Stimulated activated effector memory CD8-positive, alpha-beta T cell treated with anti-CD3 and anti-CD28 coated beads, Interleukin-12 subunit alpha, Interleukin-12 subunit beta, amount 100 ng/mL, for 72 hours (primary cell): Measurements from ENCODE around the gene FRMD1.

Experiments used
- ATAC-seq: fragments of 150-1000 bp; cut with Tn5 transposase; 2 replicates; pipeline ENCODE4 v1.10.0; 2021
- DNase-seq, 2 donors: peaks; one replicate each; pipeline ENCODE4 v3.0.0; 2021 to 2022; ENCODE audit warnings: low spot score in 2 of 2
- H3K27ac Mint-ChIP-seq: one replicate; pipeline ENCODE4 v1.8.0; 2022; ENCODE audit warnings: mild to moderate bottlenecking, mixed read lengths
- H3K36me3 Mint-ChIP-seq: one replicate; pipeline ENCODE4 v1.8.0; 2022; ENCODE audit warnings: mild to moderate bottlenecking, mixed read lengths
- H3K4me1 Mint-ChIP-seq: one replicate; pipeline ENCODE4 v1.8.0; 2022; ENCODE audit warnings: mixed read lengths
- H3K4me3 Mint-ChIP-seq: one replicate; pipeline ENCODE4 v1.8.0; 2022; ENCODE audit warnings: mild to moderate bottlenecking, mixed read lengths
- H3K9me3 Mint-ChIP-seq: one replicate; pipeline ENCODE4 v1.8.0; 2022; ENCODE audit warnings: mixed read lengths

Gene FRMD1

DNA sequence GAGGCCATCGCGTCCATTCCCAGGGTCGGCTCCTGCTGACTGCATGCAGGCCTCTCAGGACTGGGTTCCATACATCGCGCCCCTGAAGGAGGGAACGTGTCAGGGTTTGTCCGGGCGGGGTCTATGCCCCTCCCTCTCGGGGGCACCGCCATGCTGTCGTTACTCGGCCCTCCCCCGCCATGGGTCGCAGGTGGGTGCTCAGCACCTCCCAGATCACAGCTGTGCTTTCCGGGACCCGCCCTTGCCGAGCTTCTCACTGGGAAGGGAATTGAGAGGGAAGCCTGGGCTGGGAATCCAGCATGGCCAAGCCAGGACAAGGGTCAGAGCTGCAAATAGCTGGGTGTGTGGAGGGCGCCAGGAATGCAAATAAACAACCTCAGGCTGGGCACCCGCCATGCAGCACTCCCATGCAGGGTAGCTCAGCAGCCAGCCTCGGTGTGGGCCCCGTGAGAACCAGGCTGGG is at the start of gene FRMD1:
TSS of gene FRMD1 (minus strand) at position 270 of the 463 bp plus-strand sequence. CDS start at position 152, 118 bp downstream.
- no peaks in the 10 kb centered on the region for H3K36me3 Mint-ChIP-seq

DNA sequence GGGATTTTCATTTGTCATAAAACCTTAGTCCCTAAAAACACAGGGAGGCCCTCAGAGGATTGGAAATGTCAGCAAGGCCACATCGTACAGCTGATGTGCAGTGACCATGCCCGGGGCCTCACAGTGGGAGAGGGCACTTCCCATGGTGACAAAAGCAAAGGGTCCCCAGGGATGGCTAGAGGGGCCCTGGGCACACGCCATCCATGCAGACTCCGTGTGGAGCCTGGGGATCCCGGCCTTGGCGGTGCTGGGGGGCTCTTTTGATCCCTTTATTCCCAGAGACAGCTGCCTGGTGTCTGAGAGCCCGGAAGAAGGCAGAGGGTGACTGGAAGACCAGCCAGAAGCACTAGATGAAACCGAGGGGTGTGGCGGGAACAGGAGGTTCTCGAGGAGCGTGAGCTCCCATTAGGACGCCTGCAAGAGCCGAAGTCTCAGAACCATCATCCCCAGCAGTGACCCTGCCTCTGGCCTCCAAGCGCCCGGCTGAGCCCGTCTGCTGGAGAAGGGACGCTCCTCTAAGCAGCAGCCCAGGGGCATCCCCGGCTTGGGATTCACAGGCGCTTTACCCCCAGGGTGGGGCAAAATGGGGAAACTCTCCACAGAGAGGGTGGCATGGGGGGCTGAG is 49.1 kb upstream of the FRMD1 start:
- Mint-ChIP-seq H3K27ac (no peak overlapping the region), H3K4me3 (no peak overlapping the region), H3K9me3 (no peaks in the 10 kb centered on the region), H3K4me1 (no peaks in the 10 kb centered on the region), H3K36me3 (no peaks in the 10 kb centered on the region)
- no peak for DNase-seq
- no peak for ATAC-seq

More for the DNA sequence above, at the start of gene FRMD1:
- H3K9me3 Mint-ChIP-seq = no peaks in the 10 kb centered on the region
- DNase-seq = no peak
- H3K4me3 Mint-ChIP-seq = no peak within 1 kb of the TSS
- H3K4me1 Mint-ChIP-seq = no peaks in the 10 kb centered on the region
- ATAC-seq = no peak
- no peak within 1 kb of the TSS for H3K27ac Mint-ChIP-seq

DNA sequence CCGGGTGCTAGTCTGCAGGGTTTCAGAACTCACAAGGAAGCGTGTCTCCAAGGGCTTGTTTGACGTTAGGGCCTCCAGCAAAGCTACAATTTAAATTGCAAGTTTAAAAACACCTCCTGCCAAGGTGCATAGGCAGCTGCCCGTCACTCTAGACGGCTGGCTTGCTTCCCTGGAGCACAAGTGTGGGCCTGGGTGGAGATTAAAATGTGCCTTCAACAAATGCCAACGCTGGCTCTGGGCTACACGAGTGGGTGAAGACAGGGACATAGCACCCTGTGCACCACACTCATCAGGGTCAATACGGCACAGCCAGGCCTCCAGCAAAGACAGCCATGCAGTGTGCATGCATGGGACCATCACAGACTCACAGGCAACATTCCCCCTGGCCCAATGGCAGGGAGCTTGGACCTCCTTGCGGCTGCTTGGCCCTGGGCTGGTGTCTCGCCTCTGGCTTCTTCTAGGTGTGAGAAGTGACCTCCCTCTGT is 48.4 kb upstream of the FRMD1 start:
- DNase-seq (no peak), ATAC-seq (no peak)
- Mint-ChIP-seq H3K4me3 (no peak overlapping the region), H3K9me3 (no peaks in the 10 kb centered on the region), H3K4me1 (no peaks in the 10 kb centered on the region), H3K27ac (no peak overlapping the region), H3K36me3 (no peaks in the 10 kb centered on the region)

DNA sequence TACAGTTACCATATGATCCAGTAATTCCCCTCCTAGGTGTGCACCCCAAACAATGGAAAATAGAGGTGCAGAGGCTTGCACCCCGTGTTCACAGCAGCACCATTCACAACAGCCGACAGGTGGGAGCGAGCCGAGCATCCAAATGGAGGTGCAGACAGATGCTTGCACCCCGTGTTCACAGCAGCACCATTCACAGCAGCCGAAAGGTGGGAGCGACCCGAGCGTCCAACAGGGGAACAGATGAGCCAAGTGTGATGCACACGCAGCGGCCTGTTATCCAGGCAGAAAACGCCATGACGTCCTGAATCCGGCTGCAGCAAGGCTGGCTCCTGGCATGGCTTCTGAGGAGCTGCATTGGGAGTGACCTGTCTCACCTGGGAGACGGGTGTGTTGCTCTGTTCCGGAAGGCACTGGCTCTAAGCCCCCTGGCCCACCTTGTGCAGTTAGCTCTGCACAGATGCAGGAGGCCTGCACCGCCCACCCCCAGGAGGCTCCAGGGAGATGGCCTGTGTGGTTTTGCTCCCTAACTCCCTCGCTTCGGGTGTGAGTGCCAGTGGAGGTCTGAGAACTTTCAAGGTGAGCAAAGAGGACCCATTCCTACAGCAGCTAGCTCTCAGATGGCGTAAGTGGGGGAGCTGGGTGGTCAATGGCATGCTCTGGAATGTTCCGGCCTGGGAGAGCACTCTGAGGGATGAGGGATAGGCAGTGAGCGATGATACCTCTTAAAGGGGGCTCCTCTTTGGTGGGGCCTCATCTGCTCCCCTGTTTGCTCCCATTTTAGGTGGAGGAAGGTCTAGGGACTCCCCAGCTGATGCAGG is 47.8 kb upstream of the FRMD1 start:
- Mint-ChIP-seq H3K4me1 (no peaks in the 10 kb centered on the region), H3K4me3 (no peak overlapping the region), H3K27ac (no peak overlapping the region), H3K9me3 (no peaks in the 10 kb centered on the region), H3K36me3 (no peaks in the 10 kb centered on the region)
- ATAC-seq = no peak
- no peak for DNase-seq

DNA sequence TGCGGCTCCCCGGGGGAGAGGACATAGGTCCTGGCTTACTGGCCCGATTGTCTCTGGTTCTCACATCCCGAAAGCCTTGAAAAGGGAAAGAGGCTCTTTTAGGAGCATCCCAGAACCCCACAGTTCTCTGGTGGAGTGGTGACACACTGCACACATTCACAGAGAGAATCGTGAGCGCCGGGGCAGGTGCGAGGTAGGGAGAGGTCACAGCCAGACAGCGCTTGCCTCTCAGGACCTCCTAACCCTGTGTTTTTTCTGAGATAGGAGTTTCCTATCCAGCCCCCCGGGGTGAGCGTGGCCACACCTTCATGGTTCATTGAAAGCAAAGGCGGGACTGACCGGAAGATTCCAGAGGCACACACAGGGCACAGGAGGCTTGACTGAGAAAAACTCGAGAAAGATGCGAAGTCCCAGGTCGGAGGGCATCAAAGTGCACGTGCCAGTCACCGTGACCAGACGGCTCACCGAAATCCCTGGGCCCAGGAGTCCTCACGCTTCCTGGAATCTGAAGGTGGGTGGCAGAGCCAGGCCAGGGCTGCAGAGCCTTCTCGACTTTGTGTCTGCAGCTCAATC is 46.5 kb upstream of the FRMD1 start:
- H3K4me1 Mint-ChIP-seq = no peaks in the 10 kb centered on the region
- ATAC-seq = no peak
- H3K4me3 Mint-ChIP-seq = no peak overlapping the region
- no peaks in the 10 kb centered on the region for H3K36me3 Mint-ChIP-seq
- H3K27ac Mint-ChIP-seq = no peak overlapping the region
- no peak for DNase-seq
- no peaks in the 10 kb centered on the region for H3K9me3 Mint-ChIP-seq

DNA sequence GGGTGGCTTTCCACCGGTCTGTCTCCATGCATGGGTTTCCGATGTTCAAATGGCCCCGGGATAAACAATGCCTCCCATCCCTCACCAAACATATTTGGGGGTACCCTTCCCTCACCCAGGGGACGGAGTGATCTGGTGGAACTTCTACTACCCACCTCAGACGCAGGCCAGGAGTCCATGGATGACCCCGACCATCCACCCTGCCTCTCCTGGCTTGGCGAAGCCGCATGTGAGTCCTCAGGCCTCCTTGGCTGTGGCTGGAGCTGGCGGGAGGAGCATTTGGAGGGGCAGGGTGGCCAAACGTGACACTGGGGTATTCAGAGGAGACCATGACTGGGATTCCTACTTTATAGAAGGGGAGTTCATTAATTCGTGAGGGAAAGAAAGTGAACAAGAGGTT is 45.9 kb upstream of the FRMD1 start:
- no peaks in the 10 kb centered on the region for H3K4me1 Mint-ChIP-seq
- no peak overlapping the region for H3K4me3 Mint-ChIP-seq
- H3K27ac Mint-ChIP-seq = no peak overlapping the region
- no peak for DNase-seq
- H3K9me3 Mint-ChIP-seq = no peaks in the 10 kb centered on the region
- no peaks in the 10 kb centered on the region for H3K36me3 Mint-ChIP-seq
- no peak for ATAC-seq

DNA sequence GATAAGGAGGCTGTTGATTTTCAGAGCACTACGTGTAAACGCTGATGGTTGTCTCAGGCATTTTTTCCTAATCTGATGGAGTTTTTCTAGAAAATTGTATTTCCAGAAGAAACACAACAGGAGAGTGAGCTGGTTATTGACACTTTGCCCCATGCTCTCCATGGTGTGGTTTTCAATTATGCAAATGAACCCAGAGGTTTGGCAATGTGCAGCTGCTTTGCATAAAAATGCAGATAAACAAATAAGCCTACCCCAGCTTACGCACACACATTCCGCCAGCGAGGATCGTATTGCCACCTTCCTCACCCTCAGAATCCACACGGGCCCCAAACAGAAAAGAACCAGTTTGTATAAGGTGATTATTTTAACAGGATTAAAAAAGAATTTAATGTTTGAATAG is 45.1 kb upstream of the FRMD1 start:
- Mint-ChIP-seq H3K4me3 (no peak overlapping the region), H3K36me3 (no peaks in the 10 kb centered on the region), H3K9me3 (no peaks in the 10 kb centered on the region), H3K4me1 (no peaks in the 10 kb centered on the region), H3K27ac (no peak overlapping the region)
- ATAC-seq (no peak), DNase-seq (no peak)

DNA sequence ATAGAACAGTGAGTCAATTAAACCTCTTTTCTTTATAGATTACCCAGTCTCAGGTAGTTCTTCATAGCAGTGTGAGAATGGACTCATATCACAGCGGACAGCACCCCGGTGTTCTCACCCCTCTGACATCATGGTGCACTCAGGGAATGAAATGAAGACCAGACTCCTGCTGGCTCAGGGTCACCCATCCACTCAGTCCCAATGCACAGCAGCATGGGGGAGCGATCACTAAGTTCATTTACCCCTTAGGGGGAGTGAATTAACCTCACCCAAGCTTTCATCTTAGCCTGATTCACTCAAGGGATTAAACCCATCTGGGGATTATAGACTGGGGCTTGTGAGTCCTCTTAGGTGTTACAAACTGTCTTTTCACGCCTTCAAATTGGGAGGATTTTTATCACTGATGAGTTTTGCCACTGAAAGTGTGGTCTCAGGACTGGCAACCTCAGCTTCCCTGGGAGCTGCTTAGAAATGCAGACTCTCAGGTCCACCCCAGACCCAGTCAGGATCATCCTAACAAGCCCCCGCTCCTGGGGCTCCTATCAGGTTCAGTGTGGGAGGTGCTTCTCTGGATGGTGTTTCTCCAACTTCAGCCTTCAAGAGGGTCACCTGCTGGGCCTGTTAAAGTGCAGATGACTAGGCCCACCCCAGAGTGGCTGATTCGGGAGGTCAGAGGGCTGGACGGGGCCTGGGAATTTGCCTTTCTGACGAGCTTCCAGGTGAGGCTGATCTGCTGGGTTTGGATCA is 44.3 kb upstream of the FRMD1 start:
- no peak overlapping the region for H3K4me3 Mint-ChIP-seq
- no peak for DNase-seq
- no peaks in the 10 kb centered on the region for H3K9me3 Mint-ChIP-seq
- H3K36me3 Mint-ChIP-seq = no peaks in the 10 kb centered on the region
- no peak for ATAC-seq
- H3K27ac Mint-ChIP-seq = no peak overlapping the region
- no peaks in the 10 kb centered on the region for H3K4me1 Mint-ChIP-seq

DNA sequence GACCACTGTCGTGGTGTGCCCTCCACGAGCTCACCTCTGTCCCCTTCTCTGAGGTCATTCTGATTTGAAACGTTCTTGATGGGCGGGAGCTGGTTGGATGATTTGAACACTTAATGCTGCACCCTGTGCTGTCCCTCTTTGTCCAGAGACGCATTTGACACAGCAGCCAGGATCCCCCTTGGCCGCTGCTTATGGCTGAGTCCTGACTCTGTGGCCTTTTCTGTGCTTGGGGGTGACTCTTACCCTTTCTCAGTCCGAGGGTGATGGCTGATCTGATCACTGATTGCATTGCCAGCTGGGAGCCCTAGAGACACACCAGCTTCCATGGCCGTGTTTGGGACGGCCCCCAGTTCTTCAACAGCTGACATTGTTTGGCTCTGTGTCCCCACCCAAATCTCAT is 43.5 kb upstream of the FRMD1 start:
- no peak overlapping the region for H3K4me3 Mint-ChIP-seq

DNA sequence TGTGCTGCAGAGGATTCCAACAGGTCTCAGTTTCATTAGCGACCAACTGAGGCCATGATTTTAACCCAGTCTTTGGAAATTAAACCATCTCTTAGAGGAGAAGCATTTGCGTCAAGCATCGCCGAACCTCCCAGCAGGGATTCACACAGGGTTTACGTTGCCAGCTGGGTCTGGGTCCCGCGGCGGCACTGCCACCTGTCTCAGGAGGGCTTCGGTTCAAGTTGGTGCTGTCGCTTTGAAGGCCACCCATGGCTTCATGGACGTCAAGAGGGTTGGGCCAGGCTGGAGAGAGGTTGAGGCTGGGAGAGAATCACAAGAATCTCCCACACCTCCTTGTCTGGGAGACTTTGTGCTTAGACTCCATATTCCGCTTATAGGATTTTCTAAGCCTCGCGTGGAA is 43.0 kb upstream of the FRMD1 start:
- ATAC-seq (no peak), DNase-seq (no peak)
- Mint-ChIP-seq H3K4me3 (no peak overlapping the region), H3K27ac (no peak overlapping the region), H3K9me3 (no peaks in the 10 kb centered on the region), H3K36me3 (no peaks in the 10 kb centered on the region), H3K4me1 (no peaks in the 10 kb centered on the region)

More for the DNA sequence above, 43.5 kb upstream of the FRMD1 start:
- DNase-seq = no peak
- Mint-ChIP-seq H3K9me3 (no peaks in the 10 kb centered on the region), H3K36me3 (no peaks in the 10 kb centered on the region), H3K4me1 (no peaks in the 10 kb centered on the region), H3K27ac (no peak overlapping the region)
- no peak for ATAC-seq

DNA sequence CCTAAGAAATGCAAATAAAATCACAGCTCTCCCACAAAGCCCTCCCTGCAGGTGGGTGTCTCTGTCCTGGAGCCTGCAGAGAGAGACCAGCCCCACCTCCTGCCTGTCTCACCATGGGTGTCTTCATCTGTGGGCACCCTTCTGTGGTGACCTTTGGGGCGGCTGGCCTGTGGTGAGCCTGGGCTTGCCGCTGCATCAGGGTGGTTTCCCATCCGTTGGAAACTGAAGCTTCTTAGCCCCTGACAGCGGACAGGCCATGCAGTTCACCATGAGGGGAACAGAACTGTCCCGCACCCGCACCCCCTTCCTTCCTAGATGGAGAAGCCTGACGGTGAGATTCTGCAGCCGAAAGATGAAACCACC is 42.3 kb upstream of the FRMD1 start:
- no peaks in the 10 kb centered on the region for H3K9me3 Mint-ChIP-seq
- H3K27ac Mint-ChIP-seq = no peak overlapping the region
- no peak overlapping the region for H3K4me3 Mint-ChIP-seq
- H3K36me3 Mint-ChIP-seq = no peaks in the 10 kb centered on the region
- no peaks in the 10 kb centered on the region for H3K4me1 Mint-ChIP-seq
- ATAC-seq (peak; percentile 37), DNase-seq (no peak)

DNA sequence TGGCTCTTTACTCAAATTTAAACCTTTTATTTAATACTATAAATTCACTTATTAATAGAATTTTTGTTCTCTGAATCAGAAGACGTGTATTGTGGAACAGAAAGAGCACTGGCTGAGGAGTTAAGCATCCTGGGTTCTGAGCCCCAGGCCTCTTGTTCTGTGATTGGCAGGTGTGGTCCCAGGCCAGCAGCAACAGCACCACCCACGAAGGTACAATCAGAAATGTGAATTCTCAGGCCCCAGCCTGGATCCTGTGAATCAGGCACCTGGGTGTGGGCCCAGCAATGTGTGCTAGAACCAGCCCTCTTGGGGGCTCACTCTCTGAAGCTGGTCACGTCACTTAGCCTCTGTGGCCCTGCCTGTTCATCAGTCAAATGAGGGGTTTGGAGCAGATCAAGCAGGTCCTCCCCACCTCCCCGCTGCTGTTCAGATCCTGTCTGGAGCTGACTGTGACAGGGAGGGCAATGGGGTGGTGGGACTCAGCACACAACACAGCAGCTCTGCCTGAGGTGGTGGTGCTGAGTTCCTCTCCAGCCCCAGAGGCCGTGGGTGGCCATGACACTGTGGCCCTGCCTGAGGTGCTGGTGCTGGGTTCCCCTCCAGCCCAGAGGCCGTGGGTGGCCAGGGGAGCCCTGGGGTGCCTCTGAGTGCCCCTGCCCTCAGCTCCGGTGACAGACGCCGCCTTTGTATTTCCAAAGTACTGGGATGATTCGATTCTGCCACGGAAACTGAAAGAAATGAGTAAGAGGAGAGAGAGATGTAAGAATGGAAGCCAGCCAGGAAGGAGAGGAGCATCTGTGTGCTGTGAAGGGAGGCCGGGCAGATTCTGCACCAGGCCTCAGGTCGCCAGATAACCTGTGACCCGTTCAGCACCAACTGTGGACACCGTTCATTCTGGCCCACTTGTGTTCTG is 41.6 kb upstream of the FRMD1 start:
- H3K4me3 Mint-ChIP-seq = no peak overlapping the region
- no peaks in the 10 kb centered on the region for H3K36me3 Mint-ChIP-seq
- H3K27ac Mint-ChIP-seq = no peak overlapping the region
- ATAC-seq = peak; percentile 61
- H3K4me1 Mint-ChIP-seq = no peaks in the 10 kb centered on the region
- no peak for DNase-seq
- peaks cover under 1% of the 10 kb centered on the region for H3K9me3 Mint-ChIP-seq

DNA sequence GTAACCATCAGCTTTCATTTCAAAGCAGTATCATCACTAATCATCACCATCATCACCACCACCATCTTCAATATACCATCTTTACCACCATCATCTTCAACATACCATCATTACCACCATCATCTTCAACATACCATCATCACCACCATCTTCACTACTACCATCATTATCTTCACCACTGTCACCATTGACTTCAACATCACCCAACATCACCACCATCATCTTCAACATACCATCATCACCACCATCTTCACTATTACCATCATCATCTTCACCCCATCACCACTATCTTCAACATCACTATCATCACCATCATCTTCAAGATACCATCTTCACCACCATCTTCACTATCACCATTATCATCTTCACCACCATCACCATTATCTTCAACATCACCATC is 40.5 kb upstream of the FRMD1 start:
- no peak for ATAC-seq

DNA sequence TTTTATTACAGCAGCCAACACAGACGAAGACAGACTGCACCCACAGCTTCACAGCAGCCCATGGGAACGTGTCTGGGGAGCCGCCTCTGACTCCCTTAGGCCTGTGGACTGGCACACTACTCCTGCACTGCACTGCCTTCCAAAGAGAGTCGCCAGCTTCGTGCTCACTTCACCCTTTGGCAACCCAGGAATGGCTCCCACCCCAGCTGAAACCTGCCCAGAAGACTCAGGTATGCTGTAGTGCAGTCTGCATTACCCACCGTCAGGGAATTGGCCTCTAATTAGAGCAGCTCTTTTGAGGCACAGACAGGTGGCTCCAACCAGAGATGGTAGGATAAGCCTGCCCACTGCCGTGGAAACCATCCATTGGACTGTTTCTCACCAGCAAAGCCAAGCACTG is 39.9 kb upstream of the FRMD1 start:
- DNase-seq (no peak), ATAC-seq (no peak)
- no peaks in the 10 kb centered on the region for H3K36me3 Mint-ChIP-seq
- peaks cover 3% of the 10 kb centered on the region for H3K9me3 Mint-ChIP-seq
- no peaks in the 10 kb centered on the region for H3K4me1 Mint-ChIP-seq
- no peak overlapping the region for H3K4me3 Mint-ChIP-seq
- H3K27ac Mint-ChIP-seq = no peak overlapping the region

More for the DNA sequence above, 40.5 kb upstream of the FRMD1 start:
- Mint-ChIP-seq H3K27ac (no peak overlapping the region), H3K9me3 (peaks cover 3% of the 10 kb centered on the region), H3K36me3 (no peaks in the 10 kb centered on the region), H3K4me1 (no peaks in the 10 kb centered on the region), H3K4me3 (no peak overlapping the region)
- DNase-seq = no peak
